Right cardiac atrium (tissue), 5 donors: ENCODE data around the gene MRPL14. TPM values are rescaled to one million over a fixed set of nuclear protein-coding genes. Genes with fewer than 3 reads are reported as not detected.

Experiments used
- ATAC-seq, 2 donors: fragments of 200-7000 bp; cut with Tn5 transposase; one replicate each; pipeline versions ENCODE4 v1.8.0 to v1.9.1; 2020; ENCODE audit warnings: moderate library complexity in 2 of 2, mild to moderate bottlenecking in 1 of 2
- DNase-seq, 3 donors: peaks; one replicate each; pipeline ENCODE4 v3.0.0-alpha.2; 2020
- H3K27ac ChIP-seq: one replicate; pipeline ENCODE4 v1.5.1; 2013; ENCODE audit warnings: mild to moderate bottlenecking, low read length, control low read depth, moderate library complexity
- H3K27me3 ChIP-seq: one replicate; pipeline ENCODE4 v1.6.1; 2013; ENCODE audit not compliant: control insufficient read depth, insufficient read depth
- H3K4me1 ChIP-seq: one replicate; pipeline ENCODE4 v1.6.1; 2013; ENCODE audit warnings: low read length; ENCODE audit not compliant: control insufficient read depth, insufficient read depth
- H3K4me3 ChIP-seq: one replicate; pipeline ENCODE4 v1.5.1; 2013; ENCODE audit warnings: low read length, control low read depth
- H3K9me3 ChIP-seq: one replicate; pipeline ENCODE4 v1.6.1; 2013; ENCODE audit warnings: low read length; ENCODE audit not compliant: control insufficient read depth
- WGBS: extraction: QIAGEN DNeasy Blood & Tissue Kit; methylation state at CpG from one replicate; pipeline ENCODE4 v1.1.7; 2013; 5-methylcytosine and 5-hydroxymethylcytosine counted together
- intact Hi-C, 4 donors: fragments of 100-400 bp; cut with DNase I; formaldehyde crosslinking; loops; one replicate each; pipeline versions ENCODE4 v1.11.0 to v1.14.0; 2022 to 2023
- polyA plus RNA-seq: library from polyadenylated mRNA; stranded (reverse); fragments of 200-250 nt; gene quantifications from one replicate; pipeline ENCODE4 v1.2.3, GENCODE V29; 2013
- total RNA-seq, 4 donors: library from RNA; stranded (reverse); fragmentation: NEBNext Ultra II Directional; extraction: Animal tissue kit (Norgen Biotek cat#: 25700); gene quantifications; one replicate each; pipeline ENCODE4 v1.2.1, GENCODE V29; 2021
- donor health status: healthy with polysubstance abuse.
- donor health status: DM: no; HTN: yes; CAD: no.
- donor health status: DM: no; HTN: no; CAD: no.
- donor health status: DM: no; HTN: yes; CAD: no; lungs with severe emphysema.
- donor health status: DM: yes; HTN: yes; CAD: no.

MRPL14 gene
- total and polyA plus RNA-seq, 5 donors: 31.0 to 44.7 (median 37.4) TPM

DNA sequence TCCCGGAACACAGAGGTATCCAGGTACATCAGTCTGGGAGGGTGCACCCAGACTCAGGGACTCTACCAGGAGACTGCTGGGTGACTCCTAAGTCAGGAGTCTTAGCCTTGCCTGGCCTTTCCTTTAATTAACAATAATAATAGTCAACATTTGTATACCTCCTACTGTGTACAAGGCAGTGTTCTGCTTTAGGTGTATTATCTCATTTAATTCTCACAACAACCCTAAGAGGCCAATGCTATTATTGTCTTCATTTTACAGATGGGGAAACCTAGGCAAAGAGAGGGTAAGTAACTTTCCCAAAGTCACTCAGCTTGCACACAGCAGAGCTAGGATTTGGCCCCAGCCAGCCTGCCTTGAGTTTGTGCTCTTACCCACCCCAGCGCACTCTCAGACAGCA lies 39.6 kb downstream of the MRPL14 start:
- intact Hi-C loops: loop anchor here in 1 of 4 donors (10.0 kb wide), 1 partner anchor 423 kb away; no protein-coding TSS in a partner anchor
- DNase-seq: no peak
- no peak overlapping the region for H3K27ac ChIP-seq

DNA sequence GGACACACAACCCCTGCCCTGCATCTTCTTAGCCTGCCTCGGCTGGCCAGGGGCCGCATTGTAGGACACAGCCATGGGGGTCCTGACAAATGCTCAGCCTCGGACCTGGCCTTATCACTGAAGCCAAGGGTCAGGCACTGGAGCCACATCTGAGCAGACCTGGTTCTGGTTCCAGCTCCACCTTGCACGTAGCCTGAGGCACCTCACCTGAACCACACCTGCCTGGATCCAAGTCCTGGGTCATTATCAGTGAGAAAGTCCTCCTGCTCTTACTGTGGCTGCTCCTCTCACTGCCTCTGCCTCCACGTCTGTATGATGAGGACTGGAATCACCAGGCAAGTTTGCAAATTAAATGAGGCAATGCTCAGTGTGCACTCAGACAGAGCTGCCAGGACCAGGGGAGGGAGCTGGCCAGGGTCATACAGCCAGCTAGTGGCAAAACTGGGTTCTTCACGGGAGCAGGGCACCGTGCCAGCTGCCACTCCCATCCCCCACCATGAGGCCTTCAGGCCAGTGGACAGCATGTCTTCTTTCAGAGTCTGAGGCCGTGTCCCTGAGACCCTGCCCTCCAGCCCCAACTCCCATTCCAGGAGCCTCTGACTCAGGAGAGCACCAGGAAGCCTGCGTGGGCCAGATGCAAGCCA lies 40.2 kb downstream of the MRPL14 start:
- DNase-seq (peak; percentile 47 to 85 (median 78)), ATAC-seq (peak; percentile 10 to 46)
- H3K27me3 ChIP-seq: no peaks in the 10 kb centered on the region
- H3K4me1 ChIP-seq: peaks cover 4% of the 10 kb centered on the region
- 59% methylated on average over 9 of the region's 9 CpGs for whole genome bisulfite sequencing
- no peak overlapping the region for H3K4me3 ChIP-seq
- no peaks in the 10 kb centered on the region for H3K9me3 ChIP-seq
- H3K27ac ChIP-seq: no peak overlapping the region
- intact Hi-C loops: loop anchor here in 1 of 4 donors (10.0 kb wide), 1 partner anchor 422 kb away; no protein-coding TSS in a partner anchor

More for the DNA sequence above, 39.6 kb downstream of the MRPL14 start:
- no peak overlapping the region for H3K4me3 ChIP-seq
- no peaks in the 10 kb centered on the region for H3K27me3 ChIP-seq
- no peaks in the 10 kb centered on the region for H3K9me3 ChIP-seq
- H3K4me1 ChIP-seq: peaks cover 4% of the 10 kb centered on the region
- 94% methylated on average over 2 of the region's 2 CpGs for WGBS
- no peak for ATAC-seq

- WGBS: 76% methylated on average over 2 of the region's 2 CpGs
- no peaks in the 10 kb centered on the region for H3K27me3 ChIP-seq
- no peaks in the 10 kb centered on the region for H3K9me3 ChIP-seq
- ATAC-seq (no peak), DNase-seq (no peak)
- H3K4me1 ChIP-seq: peaks cover 4% of the 10 kb centered on the region
- intact Hi-C loops: loop anchor here in 1 of 4 donors (10.0 kb wide), 1 partner anchor 420 kb away; no protein-coding TSS in a partner anchor
- H3K4me3 ChIP-seq: no peak overlapping the region
- H3K27ac ChIP-seq: no peak overlapping the region
Measured at GRCh38 chr6:44085219-44085618, 42.0 kb downstream of the MRPL14 start.

- Histone ChIP-seq H3K9me3 (no peaks in the 10 kb centered on the region), H3K4me1 (peaks cover 4% of the 10 kb centered on the region), H3K4me3 (no peak overlapping the region), H3K27me3 (no peaks in the 10 kb centered on the region), H3K27ac (peak overlapping the region; percentile 4)
- DNase-seq (peak in 1 of 3 donors; percentile 47), ATAC-seq (peak; percentile 44 to 73)
- intact Hi-C loops: loop anchor here in 1 of 4 donors (10.0 kb wide), 1 partner anchor 420 kb away; no protein-coding TSS in a partner anchor
- WGBS: 86% methylated on average over 13 of the region's 13 CpGs
Measured at GRCh38 chr6:44084231-44085014, 42.8 kb downstream of the MRPL14 start.

- Histone ChIP-seq H3K4me3 (no peak overlapping the region), H3K27ac (no peak overlapping the region), H3K9me3 (no peaks in the 10 kb centered on the region), H3K4me1 (peaks cover 4% of the 10 kb centered on the region), H3K27me3 (no peaks in the 10 kb centered on the region)
- WGBS: 63% methylated on average over 8 of the region's 8 CpGs
- intact Hi-C loops: loop anchor here in 1 of 4 donors (10.0 kb wide), 1 partner anchor 418 kb away; no protein-coding TSS in a partner anchor
- DNase-seq: peak in 1 of 3 donors; percentile 68
- peak; percentile 2 for ATAC-seq
Measured at GRCh38 chr6:44082872-44083321, 44.4 kb downstream of the MRPL14 start.

GRCh38 chr6:44081753-44082152 lies 45.5 kb downstream of the MRPL14 start:
- DNase-seq (peak in 1 of 3 donors; percentile 29), ATAC-seq (no peak)
- Histone ChIP-seq H3K27ac (no peak overlapping the region), H3K4me3 (no peak overlapping the region), H3K27me3 (no peaks in the 10 kb centered on the region), H3K4me1 (peaks cover 4% of the 10 kb centered on the region), H3K9me3 (no peaks in the 10 kb centered on the region)
- WGBS: 87% methylated on average over 6 of the region's 6 CpGs
- intact Hi-C loops: loop anchor here in 1 of 4 donors (10.0 kb wide), 1 partner anchor 417 kb away; no protein-coding TSS in a partner anchor

- DNase-seq (peak in 1 of 3 donors; percentile 49), ATAC-seq (no peak)
- 77% methylated on average over 11 of the region's 11 CpGs for WGBS
- Histone ChIP-seq H3K4me1 (peaks cover 4% of the 10 kb centered on the region), H3K4me3 (no peak overlapping the region), H3K9me3 (no peaks in the 10 kb centered on the region), H3K27ac (no peak overlapping the region), H3K27me3 (no peaks in the 10 kb centered on the region)
- intact Hi-C loops: loop anchor here in 1 of 4 donors (10.0 kb wide), 1 partner anchor 416 kb away; no protein-coding TSS in a partner anchor
Measured at GRCh38 chr6:44080561-44081521, 46.4 kb downstream of the MRPL14 start.

GRCh38 chr6:44079672-44080071 lies 47.6 kb downstream of the MRPL14 start:
- no peak overlapping the region for H3K27ac ChIP-seq
- DNase-seq: peak in 1 of 3 donors; percentile 29

DNA sequence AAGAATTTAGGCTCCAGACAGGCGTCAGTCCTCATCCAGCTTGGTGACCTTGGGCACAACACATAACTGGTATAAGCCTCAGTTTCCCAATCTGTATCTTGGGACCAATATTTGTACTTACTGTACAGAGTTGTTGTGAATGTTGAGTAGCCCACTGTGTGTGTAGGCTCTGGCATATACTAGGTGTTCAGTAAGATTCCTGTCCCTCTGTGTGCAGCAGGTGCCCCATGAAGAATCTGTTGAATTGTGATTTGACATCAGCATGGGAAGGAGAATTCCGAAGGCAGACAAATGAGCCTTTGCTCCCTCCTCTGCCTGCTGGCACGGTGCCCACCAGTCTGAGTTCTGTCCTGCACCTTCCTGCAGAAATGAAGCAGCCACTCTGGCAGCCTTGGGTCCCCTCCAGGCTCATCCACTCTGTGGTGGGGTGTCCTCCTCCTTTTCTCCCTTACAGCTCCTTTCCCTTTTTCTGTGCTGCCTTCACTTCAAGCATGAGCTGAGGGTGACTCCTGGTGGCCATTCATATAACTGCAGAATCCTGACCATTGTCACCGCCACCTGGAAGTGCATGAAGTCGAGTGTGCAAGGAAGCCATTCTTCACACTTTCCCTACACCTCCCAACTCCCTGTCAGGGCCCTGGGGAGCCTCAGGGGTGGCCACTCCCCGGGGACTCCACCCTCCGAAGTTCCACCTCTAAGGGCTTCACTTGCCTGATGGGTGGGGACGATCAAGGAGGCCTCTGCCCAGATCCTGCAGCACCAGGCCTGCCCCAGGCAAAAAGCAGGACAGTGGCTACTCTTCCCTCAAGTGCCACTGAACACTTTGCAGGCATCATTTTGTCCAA lies 48.2 kb downstream of the MRPL14 start:
- Histone ChIP-seq H3K27me3 (no peaks in the 10 kb centered on the region), H3K27ac (no peak overlapping the region), H3K9me3 (no peaks in the 10 kb centered on the region), H3K4me3 (no peak overlapping the region), H3K4me1 (peaks cover 4% of the 10 kb centered on the region)
- ATAC-seq (peak; percentile 18 to 34), DNase-seq (peak in 2 of 3 donors; percentile 78 to 82)
- intact Hi-C loops: loop anchor here (2.0 to 10.0 kb wide), 7 partner anchors 72 to 412 kb away; no protein-coding TSS in a partner anchor
- WGBS: 17% methylated on average over 8 of the region's 8 CpGs

More at GRCh38 chr6:44079672-44080071, 47.6 kb downstream of the MRPL14 start:
- 82% methylated on average over 3 of the region's 3 CpGs for WGBS
- intact Hi-C loops: loop anchor here (2.0 to 10.0 kb wide), 8 partner anchors 72 to 415 kb away; no protein-coding TSS in a partner anchor
- Histone ChIP-seq H3K4me3 (no peak overlapping the region), H3K4me1 (peaks cover 4% of the 10 kb centered on the region), H3K9me3 (no peaks in the 10 kb centered on the region), H3K27me3 (no peaks in the 10 kb centered on the region)
- no peak for ATAC-seq
